Right atrium auricular region (tissue), 2 donors: ENCODE measurements around the gene ICAM1. TPM values are rescaled to one million over a fixed set of nuclear protein-coding genes. Genes with fewer than 3 reads are reported as not detected.

Source experiments
- DNase-seq: peaks from one replicate; pipeline ENCODE4 v3.0.0-alpha.2; 2019; ENCODE audit warnings: low spot score
- H3K27ac ChIP-seq, 2 donors: fragments of 200-600 bp; sonication (generic); 1 replicate in 1 of 2; 2 replicates in 1 of 2; pipeline ENCODE4 v1.5.1; 2016 to 2019
- H3K27me3 ChIP-seq, 2 donors: fragments of 200-600 bp; sonication (generic); one replicate each; pipeline versions ENCODE4 v1.5.1 to v1.6.0; 2017 to 2019
- H3K36me3 ChIP-seq: fragments of 200-600 bp; sonication (generic); one replicate; pipeline ENCODE4 v1.5.1; 2016
- H3K4me1 ChIP-seq, 2 donors: fragments of 200-600 bp; sonication (generic); one replicate each; pipeline versions ENCODE4 v1.5.1 to v1.6.0; 2017 to 2019
- H3K4me3 ChIP-seq, 2 donors: fragments of 200-600 bp; sonication (generic); 1 replicate in 1 of 2; 2 replicates in 1 of 2; pipeline ENCODE4 v1.5.1; 2017 to 2019; ENCODE audit warnings: mild to moderate bottlenecking in 1 of 2, moderate library complexity in 1 of 2
- H3K9me3 ChIP-seq, 2 donors: fragments of 200-600 bp; sonication (generic); one replicate each; pipeline ENCODE4 v1.5.1; 2019
- total RNA-seq, 2 donors: library from RNA; depleted of rRNA; stranded (reverse); fragments of >200 nt; gene quantifications; one replicate each; pipeline ENCODE4 v1.1.0, GENCODE V29; 2016
- TF ChIP-seq, protein P1 (sequence below), 2 donors: fragments of 200-600 bp; sonication (generic); IDR thresholded peaks; one replicate each; pipeline ENCODE4 v1.5.1; 2019; ENCODE audit warnings: antibody characterized with exemption in 2 of 2

Gene ICAM1
- total RNA-seq, 2 donors from 2014 or later: 15.2 to 24.4 TPM

DNA sequence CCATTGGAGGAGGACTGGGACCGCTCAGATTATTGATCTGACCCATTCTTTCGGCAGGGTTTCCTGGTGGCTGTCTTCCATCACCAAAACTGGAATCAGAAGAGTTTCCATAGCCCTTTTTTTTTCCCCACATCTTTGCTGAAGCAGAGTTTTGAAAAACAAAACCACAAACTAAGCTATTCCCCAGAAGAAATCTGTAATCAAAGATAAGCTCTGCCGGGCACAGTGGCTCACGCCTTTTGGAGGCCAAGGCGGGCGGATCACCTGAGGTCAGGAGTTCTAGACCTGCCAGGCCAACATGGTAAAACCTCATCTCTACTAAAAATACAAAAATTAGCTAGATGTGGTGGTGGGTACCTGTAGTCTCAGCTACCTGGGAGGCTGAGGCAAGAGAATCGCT, 4.2 kb upstream of the ICAM1 start:
- Histone ChIP-seq H3K4me1 (peaks cover 0 to 30% of the 10 kb centered on the region in 2 donors), H3K27ac (no peak overlapping the region), H3K36me3 (no peaks in the 10 kb centered on the region), H3K27me3 (peaks cover 0 to 5% of the 10 kb centered on the region in 2 donors), H3K9me3 (no peaks in the 10 kb centered on the region), H3K4me3 (no peak overlapping the region)
- DNase-seq: no peak
- TF ChIP-seq, protein P1, sequence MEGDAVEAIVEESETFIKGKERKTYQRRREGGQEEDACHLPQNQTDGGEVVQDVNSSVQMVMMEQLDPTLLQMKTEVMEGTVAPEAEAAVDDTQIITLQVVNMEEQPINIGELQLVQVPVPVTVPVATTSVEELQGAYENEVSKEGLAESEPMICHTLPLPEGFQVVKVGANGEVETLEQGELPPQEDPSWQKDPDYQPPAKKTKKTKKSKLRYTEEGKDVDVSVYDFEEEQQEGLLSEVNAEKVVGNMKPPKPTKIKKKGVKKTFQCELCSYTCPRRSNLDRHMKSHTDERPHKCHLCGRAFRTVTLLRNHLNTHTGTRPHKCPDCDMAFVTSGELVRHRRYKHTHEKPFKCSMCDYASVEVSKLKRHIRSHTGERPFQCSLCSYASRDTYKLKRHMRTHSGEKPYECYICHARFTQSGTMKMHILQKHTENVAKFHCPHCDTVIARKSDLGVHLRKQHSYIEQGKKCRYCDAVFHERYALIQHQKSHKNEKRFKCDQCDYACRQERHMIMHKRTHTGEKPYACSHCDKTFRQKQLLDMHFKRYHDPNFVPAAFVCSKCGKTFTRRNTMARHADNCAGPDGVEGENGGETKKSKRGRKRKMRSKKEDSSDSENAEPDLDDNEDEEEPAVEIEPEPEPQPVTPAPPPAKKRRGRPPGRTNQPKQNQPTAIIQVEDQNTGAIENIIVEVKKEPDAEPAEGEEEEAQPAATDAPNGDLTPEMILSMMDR (IDR thresholded peaks at IDR 0.05): no peak

DNA sequence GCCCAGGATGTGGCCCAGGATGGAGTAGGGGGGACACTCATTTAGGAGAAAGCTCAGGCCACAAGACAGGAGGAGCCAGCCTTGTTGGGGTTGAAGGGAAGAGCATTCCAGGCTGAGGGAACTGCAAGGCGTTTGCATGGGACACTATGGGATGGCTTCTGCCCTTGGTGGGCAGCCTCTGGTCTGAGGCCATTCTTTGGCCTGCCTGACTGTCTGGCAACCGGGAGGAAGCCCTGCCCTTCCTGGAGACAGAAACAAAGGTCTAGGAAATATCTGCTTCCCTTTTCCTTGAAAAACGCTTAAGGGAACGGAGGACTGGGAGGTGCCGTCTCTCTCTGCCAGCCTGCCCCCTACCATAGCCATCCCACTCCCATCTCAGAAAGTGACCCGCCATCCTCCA, 2.8 kb upstream of the ICAM1 start:
- TF ChIP-seq, protein P1 (IDR thresholded peaks at IDR 0.05): no peak
- Histone ChIP-seq H3K4me3 (no peak overlapping the region), H3K27ac (peak overlapping the region; percentile 42 to 68), H3K27me3 (peaks cover 0 to 5% of the 10 kb centered on the region in 2 donors), H3K9me3 (no peaks in the 10 kb centered on the region), H3K36me3 (no peaks in the 10 kb centered on the region), H3K4me1 (peaks cover 0 to 34% of the 10 kb centered on the region in 2 donors)
- no peak for DNase-seq

DNA sequence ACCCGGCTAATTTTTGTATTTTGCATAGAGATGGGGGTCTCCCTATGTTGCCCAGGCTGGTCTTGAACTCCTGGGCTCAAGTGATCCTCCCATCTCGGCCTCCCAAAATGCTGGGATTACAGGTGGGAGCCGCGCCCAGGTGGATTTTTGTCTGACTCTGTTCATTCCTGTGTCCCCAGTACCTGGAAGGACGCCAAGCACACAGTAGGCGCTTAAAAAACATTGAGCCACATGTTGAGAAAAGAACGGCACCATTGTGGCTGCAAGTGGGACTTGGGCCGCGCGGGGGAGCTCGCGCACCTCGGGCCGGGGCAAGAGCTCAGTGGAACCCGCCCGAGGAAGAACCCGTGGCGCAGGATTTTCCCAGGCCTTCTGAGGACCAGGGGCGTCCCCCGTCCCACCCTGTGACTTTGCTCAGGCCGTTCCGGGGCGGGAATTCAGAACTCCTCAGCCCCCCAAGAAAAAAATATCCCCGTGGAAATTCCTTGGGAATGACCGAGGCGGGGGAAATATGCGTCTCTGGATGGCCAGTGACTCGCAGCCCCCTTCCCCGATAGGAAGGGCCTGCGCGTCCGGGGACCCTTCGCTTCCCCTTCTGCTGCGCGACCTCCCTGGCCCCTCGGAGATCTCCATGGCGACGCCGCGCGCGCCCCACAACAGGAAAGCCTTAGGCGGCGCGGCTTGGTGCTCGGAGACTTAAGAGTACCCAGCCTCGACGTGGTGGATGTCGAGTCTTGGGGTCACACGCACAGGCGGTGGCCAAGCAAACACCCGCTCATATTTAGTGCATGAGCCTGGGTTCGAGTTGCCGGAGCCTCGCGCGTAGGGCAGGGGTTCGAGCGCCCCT, 1.4 kb upstream of the ICAM1 start:
- H3K4me1 ChIP-seq: peaks cover 0 to 34% of the 10 kb centered on the region in 2 donors
- no peaks in the 10 kb centered on the region for H3K36me3 ChIP-seq
- H3K27ac ChIP-seq: peak overlapping the region; percentile 73 to 85
- peak; percentile 93 for DNase-seq
- no peaks in the 10 kb centered on the region for H3K9me3 ChIP-seq
- peak overlapping the region; percentile 27 to 54 for H3K4me3 ChIP-seq
- TF ChIP-seq, protein P1 (IDR thresholded peaks at IDR 0.05): peak; percentile 89 to 98
- H3K27me3 ChIP-seq: peaks cover 0 to 5% of the 10 kb centered on the region in 2 donors

DNA sequence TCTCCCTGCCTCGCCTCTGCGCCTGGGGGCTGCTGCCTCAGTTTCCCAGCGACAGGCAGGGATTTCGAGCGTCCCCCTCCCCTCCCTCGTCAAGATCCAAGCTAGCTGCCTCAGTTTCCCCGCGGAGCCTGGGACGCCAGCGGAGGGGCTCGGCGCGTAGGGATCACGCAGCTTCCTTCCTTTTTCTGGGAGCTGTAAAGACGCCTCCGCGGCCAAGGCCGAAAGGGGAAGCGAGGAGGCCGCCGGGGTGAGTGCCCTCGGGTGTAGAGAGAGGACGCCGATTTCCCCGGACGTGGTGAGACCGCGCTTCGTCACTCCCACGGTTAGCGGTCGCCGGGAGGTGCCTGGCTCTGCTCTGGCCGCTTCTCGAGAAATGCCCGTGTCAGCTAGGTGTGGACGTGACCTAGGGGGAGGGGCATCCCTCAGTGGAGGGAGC, 722 bp upstream of the ICAM1 start:
- H3K27ac ChIP-seq: peak overlapping the region; percentile 73 to 85
- peaks cover 0 to 34% of the 10 kb centered on the region in 2 donors for H3K4me1 ChIP-seq
- peak overlapping the region; percentile 27 to 54 for H3K4me3 ChIP-seq
- peak; percentile 84 for DNase-seq
- no peaks in the 10 kb centered on the region for H3K36me3 ChIP-seq
- H3K9me3 ChIP-seq: no peaks in the 10 kb centered on the region
- H3K27me3 ChIP-seq: peaks cover 0 to 5% of the 10 kb centered on the region in 2 donors
- TF ChIP-seq, protein P1 (IDR thresholded peaks at IDR 0.05): no peak

DNA sequence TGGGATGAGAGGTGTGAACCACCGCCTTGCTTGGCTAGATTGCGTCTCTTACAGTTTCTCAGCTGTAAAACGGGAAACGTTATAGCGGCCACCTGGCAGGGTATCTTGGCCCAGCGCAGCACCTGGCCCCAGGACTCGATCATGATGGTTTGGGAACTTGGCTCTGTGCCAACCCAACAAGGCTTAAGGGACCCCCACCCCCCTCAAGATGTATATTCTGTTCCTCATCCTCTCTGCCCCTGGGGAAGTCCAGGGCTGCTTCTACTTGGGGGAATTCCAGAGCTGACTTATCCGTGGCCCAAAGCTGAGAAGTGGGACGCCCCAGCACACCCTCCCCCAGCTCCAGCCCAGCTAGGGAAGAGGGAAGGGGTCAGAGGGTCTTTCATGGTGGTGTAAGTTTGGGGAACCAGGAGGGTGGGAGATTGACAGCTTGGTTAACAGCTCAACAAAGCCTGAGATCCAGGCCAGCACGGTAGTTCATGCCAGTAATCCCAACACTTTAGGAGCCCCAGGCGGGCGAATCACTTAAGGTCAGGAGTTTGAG, 695 bp downstream of the ICAM1 start:
- DNase-seq: no peak
- Histone ChIP-seq H3K4me1 (peaks cover 0 to 34% of the 10 kb centered on the region in 2 donors), H3K4me3 (peak overlapping the region; percentile 27 to 54), H3K36me3 (no peaks in the 10 kb centered on the region), H3K9me3 (no peaks in the 10 kb centered on the region), H3K27me3 (peaks cover 0 to 5% of the 10 kb centered on the region in 2 donors), H3K27ac (peak overlapping the region; percentile 73 to 85)
- TF ChIP-seq, protein P1 (IDR thresholded peaks at IDR 0.05): no peak
